H54 (cell line): ENCODE measurements around the gene C2orf49.
A peak's percentile ranks its signal among the peaks of the same experiment; 100 is the strongest.

ENCODE experiments used
- DNase-seq: peaks from one replicate; pipeline ENCODE4 v3.0.0; 2011; ENCODE audit warnings: low spot score, mixed read lengths; ENCODE audit not compliant: insufficient read length
- FAIRE-seq: peaks from 3 replicates; lab custom pipeline; 2011; peaks lifted over from hg19 to GRCh38; lab: Jason Lieb, UNC
- POLR2A ChIP-seq: IDR thresholded peaks from 2 replicates; pipeline ENCODE4 v1.6.1; 2011; ENCODE audit warnings: low read depth, mild to moderate bottlenecking, low read length

C2orf49 gene

GRCh38 chr2:105337122-105338019 lies at the start of gene C2orf49:
TSS of gene C2orf49 (plus strand) at chr2:105337540. CDS start at chr2:105337588, 48 bp downstream.
- DNase-seq (peak; percentile 69), FAIRE-seq (peak; percentile 73)
- peak; percentile 50 for TF ChIP-seq POLR2A

- peak; percentile 12 for DNase-seq
- TF ChIP-seq POLR2A, result no peak
- no peak for FAIRE-seq
These were observed 49.6 kb upstream of the C2orf49 start for GRCh38 chr2:105287692-105288091.

- FAIRE-seq, result no peak
- no peak for DNase-seq
- no peak for TF ChIP-seq POLR2A
These were observed 49.2 kb upstream of the C2orf49 start for GRCh38 chr2:105288133-105288532.

GRCh38 chr2:105290981-105291660 lies 46.2 kb upstream of the C2orf49 start:
- FAIRE-seq, result no peak

GRCh38 chr2:105291981-105292380 lies 45.4 kb upstream of the C2orf49 start:
- DNase-seq, result no peak

More at GRCh38 chr2:105290981-105291660, 46.2 kb upstream of the C2orf49 start:
- no peak for DNase-seq
- TF ChIP-seq POLR2A, result no peak

GRCh38 chr2:105294046-105294445 lies 43.3 kb upstream of the C2orf49 start:
- DNase-seq, result no peak
- no peak for TF ChIP-seq POLR2A
- FAIRE-seq, result no peak

More at GRCh38 chr2:105291981-105292380, 45.4 kb upstream of the C2orf49 start:
- FAIRE-seq, result no peak
- no peak for TF ChIP-seq POLR2A

- TF ChIP-seq POLR2A, result no peak
- no peak for FAIRE-seq
- DNase-seq, result peak; percentile 52
These were observed 42.4 kb upstream of the C2orf49 start for GRCh38 chr2:105294844-105295481.

GRCh38 chr2:105296017-105296611 lies 41.2 kb upstream of the C2orf49 start:
- TF ChIP-seq POLR2A, result no peak
- DNase-seq (no peak), FAIRE-seq (no peak)

GRCh38 chr2:105297216-105297615 lies 40.1 kb upstream of the C2orf49 start:
- DNase-seq (no peak), FAIRE-seq (no peak)
- TF ChIP-seq POLR2A, result no peak

GRCh38 chr2:105298017-105298416 lies 39.3 kb upstream of the C2orf49 start:
- TF ChIP-seq POLR2A, result no peak
- DNase-seq, result no peak
- FAIRE-seq, result no peak

GRCh38 chr2:105299290-105299689 lies 38.0 kb upstream of the C2orf49 start:
- TF ChIP-seq POLR2A, result no peak
- no peak for FAIRE-seq
- no peak for DNase-seq

- DNase-seq (no peak), FAIRE-seq (no peak)
- TF ChIP-seq POLR2A, result no peak
These were observed 35.7 kb upstream of the C2orf49 start for GRCh38 chr2:105301646-105302045.

- DNase-seq (no peak), FAIRE-seq (no peak)
- no peak for TF ChIP-seq POLR2A
These were observed 30.2 kb upstream of the C2orf49 start for GRCh38 chr2:105307146-105307545.
